Activated T-helper 1 cell treated with anti-CD3 and anti-CD28 coated beads, Interleukin-2, amount 50 U/mL, for 16 hours (primary cell): ENCODE results near the gene SFI1.
A peak's percentile ranks its signal among the peaks of the same experiment; 100 is the strongest.
"Not testable (repeated sequence)": the region's sequence is repeated elsewhere in the genome, so short reads cannot be mapped to it uniquely, and the experiment has no call there.

ENCODE experiments used
- DNase-seq, 2 donors: peaks; one replicate each; pipeline ENCODE4 v3.0.0-alpha.2; 2020; ENCODE audit warnings: low read depth in 1 of 2, low spot score in 1 of 2

SFI1 gene

DNA sequence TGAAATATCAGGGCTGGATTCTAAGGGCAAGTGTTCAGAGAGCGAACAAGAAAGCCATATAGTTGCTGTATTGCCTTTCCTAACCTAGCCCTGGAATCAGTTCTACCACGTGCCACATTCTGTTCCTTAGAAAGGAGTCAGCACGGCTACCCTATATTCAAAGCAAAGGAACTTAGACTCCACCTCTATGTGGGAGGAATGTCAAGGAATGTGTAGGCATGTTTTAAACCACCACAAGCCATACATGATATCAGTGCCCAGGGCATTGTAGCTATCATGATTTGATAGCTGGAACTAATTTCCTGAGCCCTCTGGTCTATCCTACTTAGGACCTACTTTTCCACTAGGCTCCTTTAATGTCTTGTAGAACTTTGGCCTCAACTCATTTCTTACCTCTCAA, 4.2 kb upstream of the SFI1 start:
- no peak for DNase-seq

GRCh38 chr22:31493355-31493754, 3.0 kb upstream of the SFI1 start:
- not testable (repeated sequence) for DNase-seq

- DNase-seq, result no peak
Observed at GRCh38 chr22:31495343-31495742, 993 bp upstream of the SFI1 start.

DNA sequence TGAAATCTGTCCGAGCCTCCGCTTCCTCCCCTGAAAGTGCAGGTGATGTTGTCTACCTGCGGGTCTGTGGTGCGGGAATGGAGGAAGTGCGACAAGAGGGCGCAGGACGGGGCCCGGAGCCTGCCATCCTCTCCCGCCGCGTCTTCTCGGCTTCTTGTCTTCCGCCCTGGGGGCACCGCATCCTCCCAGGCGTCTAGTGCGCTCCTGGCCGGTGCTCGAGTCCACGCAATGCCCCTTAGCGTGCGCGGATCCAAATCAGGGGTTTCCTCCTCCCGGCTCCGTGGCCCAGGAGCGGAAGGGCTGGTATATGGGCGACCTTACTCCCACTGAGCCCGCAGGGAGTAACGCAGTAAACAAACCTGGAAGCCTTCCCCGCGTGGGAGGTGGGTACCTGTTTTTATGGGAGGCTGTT, 405 bp downstream of the SFI1 start:
- DNase-seq, result peak in 1 of 2 donors; percentile 24

GRCh38 chr22:31497148-31497938, 1.0 kb downstream of the SFI1 start:
- no peak for DNase-seq

DNA sequence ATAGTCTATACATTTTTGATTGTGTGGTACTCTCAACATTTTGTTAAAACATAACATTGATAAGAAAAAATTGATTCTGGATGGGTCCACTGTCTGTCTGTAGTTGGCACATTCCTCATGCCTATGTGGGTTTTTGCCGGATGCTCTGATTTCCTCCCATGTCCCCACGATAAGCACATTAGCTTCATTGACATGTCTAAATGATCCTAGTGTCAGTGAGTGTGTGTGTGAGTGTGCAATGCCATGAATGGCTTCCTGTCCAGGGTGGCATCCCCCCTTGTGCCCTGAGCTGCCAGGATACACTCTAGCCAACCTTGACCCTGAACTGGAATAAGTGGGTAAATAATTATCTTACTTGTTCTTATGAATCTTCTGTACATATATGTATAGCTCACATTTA, 5.4 kb downstream of the SFI1 start:
- DNase-seq, result no peak

DNA sequence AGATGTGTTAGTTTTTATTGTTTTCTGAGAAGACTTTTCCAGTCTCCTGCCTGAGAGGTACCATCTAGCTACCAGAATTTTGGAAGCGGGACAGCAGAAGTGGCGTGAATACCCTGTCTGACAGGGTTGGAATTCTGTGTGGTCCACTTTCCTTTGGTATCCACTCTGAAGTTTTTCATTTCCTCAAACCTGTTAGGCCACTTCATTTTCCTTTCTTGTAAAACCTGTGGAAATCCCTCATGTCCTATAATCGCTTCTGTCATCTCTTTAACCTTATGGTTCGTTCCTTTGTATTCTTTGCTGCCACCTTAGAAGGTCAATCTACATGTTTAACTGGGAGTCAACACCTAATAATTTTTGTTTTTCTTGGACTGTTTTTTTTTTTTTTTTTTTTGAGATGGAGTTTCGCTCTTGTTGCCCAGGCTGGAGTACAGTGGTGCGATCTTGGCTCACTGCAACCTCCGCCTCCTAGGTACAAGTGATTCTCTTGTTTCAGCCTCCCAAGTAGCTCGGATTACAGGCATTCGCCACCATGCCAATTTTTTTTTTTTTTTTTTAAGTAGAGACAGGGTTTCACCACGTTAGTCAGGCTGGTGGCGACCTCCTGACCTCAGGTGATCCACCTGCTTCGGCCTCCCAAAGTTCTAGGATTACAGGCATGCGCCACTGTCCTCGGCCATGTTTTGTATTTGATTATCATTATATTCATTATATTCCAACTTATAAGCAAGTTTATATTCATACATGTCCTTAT, 7.1 kb downstream of the SFI1 start:
- no peak for DNase-seq

DNA sequence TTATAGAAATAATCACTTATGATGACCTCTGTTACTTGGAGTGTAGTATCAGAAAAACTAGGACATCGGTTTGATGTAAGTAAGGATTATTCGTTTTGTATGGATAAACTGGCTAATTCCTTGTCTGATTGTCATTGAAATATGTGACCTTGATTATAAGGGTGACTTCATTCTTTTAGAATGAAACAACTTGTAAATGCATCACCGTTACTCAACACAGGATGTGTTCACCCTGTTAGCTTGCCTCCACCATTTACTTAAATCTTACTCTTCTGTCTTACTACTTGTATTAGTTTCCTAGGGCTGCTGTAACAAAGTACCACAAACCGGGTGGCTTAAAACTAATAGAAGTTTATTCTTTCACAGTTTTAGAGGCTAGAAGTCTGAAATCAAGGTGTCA, 7.9 kb downstream of the SFI1 start:
- no peak for DNase-seq

GRCh38 chr22:31507517-31507916, 11.2 kb downstream of the SFI1 start:
- DNase-seq, result not testable (repeated sequence)

DNA sequence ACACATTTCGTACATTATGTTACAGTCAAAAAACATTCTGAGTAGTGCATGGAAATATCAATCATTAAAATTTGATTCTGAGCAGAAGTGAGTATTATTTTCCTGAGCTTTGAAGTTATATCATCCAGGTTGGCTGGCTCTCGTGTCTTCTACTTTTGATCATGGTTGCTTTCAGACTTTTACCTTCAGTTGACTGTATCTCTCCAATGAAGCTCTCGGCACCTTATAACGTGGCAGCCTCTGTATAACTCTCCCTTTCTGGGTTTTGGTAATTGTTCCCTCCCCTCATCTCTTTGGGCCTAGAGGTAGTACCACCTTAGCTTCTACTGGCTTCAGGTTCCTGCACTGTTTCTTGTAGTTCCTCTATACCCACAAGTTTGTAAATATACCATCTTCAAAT, 12.2 kb downstream of the SFI1 start:
- DNase-seq, result no peak

GRCh38 chr22:31509061-31509762, 12.9 kb downstream of the SFI1 start:
- DNase-seq, result no peak

DNA sequence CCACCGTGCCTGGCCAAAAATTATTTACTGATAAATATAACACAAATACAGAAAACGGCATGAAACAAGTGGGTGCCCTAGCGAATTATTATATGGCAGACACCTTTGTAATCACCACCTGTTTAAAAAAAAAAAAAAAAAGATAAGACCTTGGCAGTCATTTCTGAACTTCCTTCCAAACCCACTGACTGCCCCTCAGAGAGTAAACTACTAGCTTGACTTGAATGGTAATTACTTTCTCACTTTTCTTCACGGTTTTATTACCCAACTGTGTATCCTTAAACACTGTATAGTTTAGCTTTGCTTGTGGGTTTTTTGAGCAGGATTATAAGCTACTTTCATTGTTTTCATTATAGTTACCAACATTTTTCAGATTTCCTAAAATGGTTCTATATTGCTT, 23.7 kb downstream of the SFI1 start:
- no peak for DNase-seq

DNA sequence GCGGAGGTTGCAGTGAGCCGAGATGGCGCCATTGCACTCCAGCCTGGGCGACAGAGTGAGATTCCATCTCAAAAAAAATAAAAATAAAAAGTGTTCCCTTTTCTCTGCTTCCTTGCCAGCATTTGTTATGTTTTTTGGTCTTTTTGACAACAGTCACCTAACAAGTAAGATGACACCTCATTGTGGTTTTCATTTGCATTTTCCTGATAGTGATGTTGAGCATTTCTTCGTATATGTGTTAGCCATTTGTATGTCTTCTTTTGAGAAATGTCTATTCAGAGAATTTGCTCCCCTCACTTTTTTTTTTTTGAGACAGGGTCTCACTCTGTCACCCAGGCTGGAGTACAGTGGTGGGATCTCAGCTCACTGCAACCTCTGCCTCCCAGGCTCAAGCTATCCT, 27.8 kb downstream of the SFI1 start:
- not testable (repeated sequence) for DNase-seq

- peak in 1 of 2 donors; percentile 3 for DNase-seq
Observed at GRCh38 chr22:31526270-31526669, 29.9 kb downstream of the SFI1 start.

- no peak for DNase-seq
Observed at GRCh38 chr22:31530823-31531195, 34.5 kb downstream of the SFI1 start.

GRCh38 chr22:31532060-31532459, 35.7 kb downstream of the SFI1 start:
- DNase-seq, result no peak

DNA sequence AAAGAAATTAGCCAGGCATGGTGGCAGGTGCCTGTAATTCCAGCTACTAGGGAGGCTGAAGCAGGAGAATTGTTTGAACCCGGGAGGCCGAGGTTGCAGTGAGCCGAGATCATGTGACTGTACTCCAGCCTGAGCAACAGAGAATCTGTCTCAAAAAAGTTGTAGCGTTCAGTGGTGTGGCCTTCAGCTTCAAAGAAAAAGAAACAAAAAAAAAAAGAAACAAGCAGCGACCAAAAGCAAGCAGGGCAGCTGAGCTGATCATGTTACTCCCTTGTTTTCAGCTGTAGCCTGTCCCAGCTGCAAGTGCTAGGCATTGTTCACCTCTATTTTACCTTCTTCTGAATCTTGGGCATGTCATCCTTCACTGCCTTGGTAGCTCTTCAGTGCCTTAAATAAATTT, 37.0 kb downstream of the SFI1 start:
- DNase-seq, result no peak

DNA sequence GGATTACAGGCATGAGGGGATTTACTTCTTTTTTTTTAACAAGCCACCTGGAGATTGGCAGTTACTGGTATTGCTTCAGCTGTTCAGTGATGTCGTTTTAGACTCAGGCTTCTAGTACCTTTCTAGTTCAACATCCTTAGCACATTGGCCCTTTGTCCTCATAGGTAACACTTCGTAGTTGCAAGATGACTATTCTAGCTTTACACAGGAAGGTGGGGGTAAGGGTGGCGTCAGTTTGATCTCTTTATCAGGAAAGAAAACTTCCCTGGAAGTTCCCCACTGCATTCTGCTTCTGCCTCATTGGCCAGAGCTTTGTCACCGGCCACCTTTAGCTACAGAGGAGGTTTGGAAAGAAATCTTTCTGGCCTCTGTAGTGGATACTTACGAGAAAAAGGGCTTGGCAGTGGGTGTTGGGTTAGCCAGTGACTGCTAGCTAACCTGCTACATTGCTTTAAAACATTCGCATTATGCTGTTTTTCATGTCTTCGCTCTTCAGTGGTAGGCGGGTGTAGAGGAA, 40.7 kb downstream of the SFI1 start:
- no peak for DNase-seq

- DNase-seq, result no peak
Observed at GRCh38 chr22:31538815-31539214, 42.5 kb downstream of the SFI1 start.

DNA sequence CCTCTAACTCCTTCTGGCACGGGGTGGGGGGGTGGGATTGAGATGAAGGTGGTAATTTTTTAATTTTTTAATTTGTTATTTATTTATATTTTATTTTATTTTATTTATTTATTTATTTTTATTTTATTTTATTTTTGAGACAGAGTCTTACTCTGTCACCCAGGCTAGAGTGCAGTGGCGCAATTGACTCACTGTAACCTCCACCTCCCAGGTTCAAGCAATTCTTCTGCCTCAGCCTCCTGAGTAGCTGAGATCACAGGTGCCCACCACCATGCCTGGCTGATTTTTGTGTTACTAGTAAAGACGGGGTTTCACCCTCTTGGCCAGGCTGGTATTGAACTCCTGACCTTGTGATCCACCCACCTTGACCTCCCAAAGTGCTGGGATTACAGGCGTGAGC, 43.8 kb downstream of the SFI1 start:
- DNase-seq, result not testable (repeated sequence)

GRCh38 chr22:31540966-31541365, 44.6 kb downstream of the SFI1 start:
- no peak for DNase-seq
